Measurements from ENCODE around the gene KCNS1. TPM values are rescaled to one million over a fixed set of nuclear protein-coding genes. Genes with fewer than 3 reads are reported as not detected.
A peak's percentile ranks its signal among the peaks of the same experiment; 100 is the strongest.
"Not testable (repeated sequence)": the region's sequence is repeated elsewhere in the genome, so short reads cannot be mapped to it uniquely, and the experiment has no call there.

KCNS1 gene
- not detected for total RNA-seq

DNA sequence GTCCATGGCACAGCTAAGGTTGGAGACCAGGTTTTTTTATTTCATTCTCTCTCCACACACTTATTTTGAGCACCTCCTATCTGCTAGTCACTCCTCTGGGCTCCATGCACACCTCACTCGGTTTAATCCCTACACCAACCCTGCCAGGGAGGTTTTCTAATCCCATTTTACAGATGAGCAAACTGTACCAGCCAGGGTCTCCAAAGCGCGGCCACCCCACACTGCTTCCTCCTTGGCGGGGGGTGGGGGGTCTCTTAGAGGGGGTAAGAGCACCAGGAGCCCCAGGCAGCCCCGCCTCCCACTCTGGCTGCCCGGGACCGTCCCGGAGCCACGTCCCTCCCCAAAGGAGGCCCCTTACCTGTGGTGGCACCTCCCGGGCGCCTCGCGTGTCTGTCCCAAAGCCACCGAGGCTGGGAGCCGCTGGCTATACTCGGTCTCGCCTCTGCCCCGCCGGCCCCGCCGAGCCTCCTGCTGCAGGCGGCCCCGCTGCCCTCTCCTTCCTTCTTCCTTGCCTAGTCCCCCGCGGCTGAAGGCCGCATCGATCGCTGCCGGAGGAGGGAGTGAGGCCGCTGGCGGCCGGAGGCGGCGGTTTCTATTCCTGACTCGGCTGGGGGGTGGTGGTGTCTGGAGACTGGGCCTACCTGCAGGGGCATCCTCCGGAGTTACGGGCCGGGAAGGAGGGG, at the start of gene KCNS1:
TSS of gene KCNS1 (minus strand) at position 565 of the 683 bp plus-strand sequence. CDS start 1,891 bp downstream, outside the sequence.
- Histone ChIP-seq H3K27ac (no peak within 1 kb of the TSS), H3K4me3 (no peak within 1 kb of the TSS), H3K27me3 (peaks cover 0 to 19% of the 10 kb centered on the region in 2 donors), H3K4me1 (peaks cover 19% of the 10 kb centered on the region), H3K9me3 (no peaks in the 10 kb centered on the region), H3K36me3 (replicated peaks in 1 of 2; ENCODE audit: insufficient read depth in 1 of 2, low read depth in 2 of 2) (no peaks in the 10 kb centered on the region)
- WGBS, 2 donors, result 2 to 6% methylated on average over 22 to 28 of the region's 38 CpGs
- TF ChIP-seq POLR2A (IDR thresholded peaks at IDR 0.05), result no peak
- TF ChIP-seq, protein P1, sequence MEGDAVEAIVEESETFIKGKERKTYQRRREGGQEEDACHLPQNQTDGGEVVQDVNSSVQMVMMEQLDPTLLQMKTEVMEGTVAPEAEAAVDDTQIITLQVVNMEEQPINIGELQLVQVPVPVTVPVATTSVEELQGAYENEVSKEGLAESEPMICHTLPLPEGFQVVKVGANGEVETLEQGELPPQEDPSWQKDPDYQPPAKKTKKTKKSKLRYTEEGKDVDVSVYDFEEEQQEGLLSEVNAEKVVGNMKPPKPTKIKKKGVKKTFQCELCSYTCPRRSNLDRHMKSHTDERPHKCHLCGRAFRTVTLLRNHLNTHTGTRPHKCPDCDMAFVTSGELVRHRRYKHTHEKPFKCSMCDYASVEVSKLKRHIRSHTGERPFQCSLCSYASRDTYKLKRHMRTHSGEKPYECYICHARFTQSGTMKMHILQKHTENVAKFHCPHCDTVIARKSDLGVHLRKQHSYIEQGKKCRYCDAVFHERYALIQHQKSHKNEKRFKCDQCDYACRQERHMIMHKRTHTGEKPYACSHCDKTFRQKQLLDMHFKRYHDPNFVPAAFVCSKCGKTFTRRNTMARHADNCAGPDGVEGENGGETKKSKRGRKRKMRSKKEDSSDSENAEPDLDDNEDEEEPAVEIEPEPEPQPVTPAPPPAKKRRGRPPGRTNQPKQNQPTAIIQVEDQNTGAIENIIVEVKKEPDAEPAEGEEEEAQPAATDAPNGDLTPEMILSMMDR (IDR thresholded peaks at IDR 0.05), result peak in 1 of 7 experiments; percentile 16
- DNase-seq, result peak; percentile 28 to 50 (median 37)
- ATAC-seq, result peak; percentile 49
- intact Hi-C loops (cut with DNase I), result no loop called here

DNA sequence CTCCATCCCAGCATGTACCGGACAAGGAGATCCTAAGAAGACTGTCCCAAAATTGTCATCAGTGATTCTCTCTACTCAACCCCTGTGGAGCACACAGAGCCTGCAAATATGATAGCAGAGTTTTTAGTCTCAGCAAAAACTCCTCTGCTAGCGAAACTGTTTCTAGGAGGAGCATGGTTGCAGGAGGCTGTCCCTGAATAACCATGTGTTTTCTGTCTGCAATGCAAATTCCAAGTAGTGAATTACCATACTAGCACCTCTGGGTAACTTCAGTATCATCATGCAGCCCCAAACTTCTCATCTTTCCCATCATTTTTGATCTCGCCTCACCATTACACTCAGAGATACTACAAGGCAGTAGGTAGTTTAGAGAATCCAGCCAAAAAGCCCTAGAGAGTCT, 48.1 kb upstream of the KCNS1 start:
- intact Hi-C loops (cut with DNase I), result no loop called here
- TF ChIP-seq POLR2A (IDR thresholded peaks at IDR 0.05), result no peak
- TF ChIP-seq, protein P1 (IDR thresholded peaks at IDR 0.05), result no peak
- Histone ChIP-seq H3K4me3 (no peak overlapping the region), H3K27me3 (no peaks in the 10 kb centered on the region), H3K4me1 (no peaks in the 10 kb centered on the region), H3K36me3 (replicated peaks in 1 of 2; ENCODE audit: insufficient read depth in 1 of 2, low read depth in 2 of 2) (no peaks in the 10 kb centered on the region), H3K27ac (no peak overlapping the region), H3K9me3 (no peaks in the 10 kb centered on the region)
- no peak for ATAC-seq
- 76 to 86% methylated on average over 2 to 3 of the region's 3 CpGs for WGBS, 2 donors
- DNase-seq, result no peak

DNA sequence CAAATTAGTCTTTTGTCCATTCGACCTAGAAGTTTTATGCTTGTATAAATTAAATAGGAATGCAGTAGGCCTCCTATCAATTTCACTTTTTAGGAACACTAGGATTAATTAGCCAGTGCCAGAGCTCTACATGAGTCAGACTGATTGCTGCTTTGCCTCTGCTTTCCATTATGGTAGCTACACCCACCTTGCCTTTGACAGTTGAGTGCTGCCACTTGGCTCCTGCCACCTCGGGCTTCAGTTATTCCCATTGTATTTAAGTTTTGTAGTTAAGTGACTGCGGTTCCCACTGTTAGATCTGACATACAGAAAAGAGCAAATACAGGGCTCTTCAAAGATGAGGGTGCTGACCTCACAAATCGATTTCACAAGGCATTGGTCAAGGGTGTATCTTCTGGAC, 39.9 kb upstream of the KCNS1 start:
- intact Hi-C loops (cut with DNase I), result no loop called here
- H3K9me3 ChIP-seq, result no peaks in the 10 kb centered on the region
- no peak overlapping the region for H3K27ac ChIP-seq
- H3K4me1 ChIP-seq, result no peaks in the 10 kb centered on the region
- H3K36me3 ChIP-seq (replicated peaks in 1 of 2; ENCODE audit: insufficient read depth in 1 of 2, low read depth in 2 of 2), result no peaks in the 10 kb centered on the region
- no peaks in the 10 kb centered on the region for H3K27me3 ChIP-seq
- H3K4me3 ChIP-seq, result no peak overlapping the region
- ATAC-seq (no peak), DNase-seq (no peak)
- TF ChIP-seq, protein P1 (IDR thresholded peaks at IDR 0.05), result no peak
- no peak for TF ChIP-seq POLR2A (IDR thresholded peaks at IDR 0.05)
- 61 to 63% methylated on average over 4 of the region's 4 CpGs for WGBS, 2 donors

GRCh38 chr20:45139733-45140375, 38.9 kb upstream of the KCNS1 start:
- H3K4me3 ChIP-seq; H3K9me3 ChIP-seq; DNase-seq; H3K4me1 ChIP-seq; H3K27ac ChIP-seq; H3K36me3 ChIP-seq (replicated peaks in 1 of 2; ENCODE audit: insufficient read depth in 1 of 2, low read depth in 2 of 2); H3K27me3 ChIP-seq; ATAC-seq; intact Hi-C loops (cut with DNase I): not testable (repeated sequence)
- 93 to 96% methylated on average over 5 of the region's 5 CpGs for WGBS, 2 donors

GRCh38 chr20:45138561-45139300, 37.8 kb upstream of the KCNS1 start:
- intact Hi-C loops (cut with DNase I), result no loop called here
- Histone ChIP-seq H3K27ac (no peak overlapping the region), H3K4me3 (no peak overlapping the region), H3K36me3 (replicated peaks in 1 of 2; ENCODE audit: insufficient read depth in 1 of 2, low read depth in 2 of 2) (no peaks in the 10 kb centered on the region), H3K9me3 (no peaks in the 10 kb centered on the region), H3K4me1 (no peaks in the 10 kb centered on the region), H3K27me3 (no peaks in the 10 kb centered on the region)
- DNase-seq (peak; percentile 31 to 65 (median 55)), ATAC-seq (no peak)
- 27 to 28% methylated on average over 15 to 20 of the region's 20 CpGs for WGBS, 2 donors
- no peak for TF ChIP-seq POLR2A (IDR thresholded peaks at IDR 0.05)
- TF ChIP-seq, protein P1 (IDR thresholded peaks at IDR 0.05), result peak; percentile 35 to 69 (median 52)

All from body of pancreas (tissue), 4 donors.